CD4-positive, alpha-beta T cell treated with Interleukin-21 for 1 hour (primary cell): ENCODE data around the gene WNT4.

Experiments
- DNase-seq: peaks from one replicate; pipeline ENCODE4 v3.0.0-alpha.2; 2020

WNT4 gene

GRCh38 chr1:22107126-22107525 lies 35.8 kb downstream of the WNT4 start:
- DNase-seq, result no peak

GRCh38 chr1:22105611-22106207 lies 37.2 kb downstream of the WNT4 start:
- DNase-seq, result peak; percentile 62

GRCh38 chr1:22104865-22105437 lies 37.9 kb downstream of the WNT4 start:
- DNase-seq, result peak; percentile 65

GRCh38 chr1:22104094-22104493 lies 38.8 kb downstream of the WNT4 start:
- DNase-seq, result no peak

GRCh38 chr1:22102746-22103145 lies 40.2 kb downstream of the WNT4 start:
- no peak for DNase-seq

GRCh38 chr1:22101995-22102394 lies 40.9 kb downstream of the WNT4 start:
- DNase-seq, result no peak

GRCh38 chr1:22101199-22101598 lies 41.7 kb downstream of the WNT4 start:
- no peak for DNase-seq

- no peak for DNase-seq
Observed at GRCh38 chr1:22100168-22100567, 42.7 kb downstream of the WNT4 start.

GRCh38 chr1:22098752-22099151 lies 44.1 kb downstream of the WNT4 start:
- no peak for DNase-seq

GRCh38 chr1:22096463-22096862 lies 46.4 kb downstream of the WNT4 start:
- DNase-seq, result no peak

GRCh38 chr1:22096036-22096435 lies 46.9 kb downstream of the WNT4 start:
- DNase-seq, result no peak

- no peak for DNase-seq
Observed at GRCh38 chr1:22093513-22093912, 49.4 kb downstream of the WNT4 start.

- DNase-seq, result peak; percentile 53
Observed at GRCh38 chr1:22092026-22092768, 50.7 kb downstream of the WNT4 start.

- no peak for DNase-seq
Observed at GRCh38 chr1:22090867-22091266, 52.0 kb downstream of the WNT4 start.

GRCh38 chr1:22089787-22090186 lies 53.1 kb downstream of the WNT4 start:
- peak; percentile 34 for DNase-seq

GRCh38 chr1:22089134-22089571 lies 53.7 kb downstream of the WNT4 start:
- no peak for DNase-seq

GRCh38 chr1:22088331-22088730 lies 54.6 kb downstream of the WNT4 start:
- no peak for DNase-seq

- no peak for DNase-seq
Observed at GRCh38 chr1:22080191-22080590, 62.7 kb downstream of the WNT4 start.

GRCh38 chr1:22078133-22078532 lies 64.8 kb downstream of the WNT4 start:
- DNase-seq, result no peak

- DNase-seq, result no peak
Observed at GRCh38 chr1:22077728-22078127, 65.2 kb downstream of the WNT4 start.

GRCh38 chr1:22076346-22076745 lies 66.6 kb downstream of the WNT4 start:
- DNase-seq, result no peak

GRCh38 chr1:22075718-22076117 lies 67.2 kb downstream of the WNT4 start:
- no peak for DNase-seq

GRCh38 chr1:22074803-22075202 lies 68.1 kb downstream of the WNT4 start:
- no peak for DNase-seq

- DNase-seq, result no peak
Observed at GRCh38 chr1:22071511-22071910, 71.4 kb downstream of the WNT4 start.
